IMR-90 (cell line): ENCODE measurements around the gene MICU1.

Experiments
- POLR2A ChIP-seq: IDR thresholded peaks from 2 replicates; pipeline ENCODE4 v1.6.1; 2012; ENCODE audit warnings: mild to moderate bottlenecking, low read depth, low read length
- RFX5 ChIP-seq: IDR thresholded peaks from 2 replicates; pipeline ENCODE4 v1.8.0; 2012; ENCODE audit warnings: low read depth, mild to moderate bottlenecking, low read length, moderate library complexity
- TF ChIP-seq, protein P1 (sequence below): conservative IDR thresholded peaks from 2 replicates; pipeline ENCODE4 v1.5.1; 2012; ENCODE audit warnings: mild to moderate bottlenecking, low read depth, low read length, improper control_type of control experiment

DNA sequence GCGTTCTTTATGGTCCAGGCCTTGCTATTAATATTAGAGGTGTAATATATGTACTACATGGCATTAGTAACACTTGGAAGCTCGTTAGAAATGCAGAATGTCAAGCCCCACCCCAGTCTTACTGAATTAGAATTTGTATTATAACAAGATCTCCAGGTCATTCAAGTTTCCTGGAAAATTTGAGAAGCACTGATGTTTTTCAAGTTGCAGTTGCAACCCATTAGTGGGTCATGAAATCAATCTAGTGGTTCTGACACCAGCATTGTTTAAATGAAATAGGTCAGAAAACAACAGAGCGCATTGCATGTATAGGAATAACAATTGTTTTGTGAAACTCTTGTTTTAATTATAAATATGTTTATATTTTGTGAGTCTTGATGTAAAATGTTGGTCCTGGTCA lies 28.8 kb upstream of the MICU1 start:
- TF ChIP-seq, protein P1, sequence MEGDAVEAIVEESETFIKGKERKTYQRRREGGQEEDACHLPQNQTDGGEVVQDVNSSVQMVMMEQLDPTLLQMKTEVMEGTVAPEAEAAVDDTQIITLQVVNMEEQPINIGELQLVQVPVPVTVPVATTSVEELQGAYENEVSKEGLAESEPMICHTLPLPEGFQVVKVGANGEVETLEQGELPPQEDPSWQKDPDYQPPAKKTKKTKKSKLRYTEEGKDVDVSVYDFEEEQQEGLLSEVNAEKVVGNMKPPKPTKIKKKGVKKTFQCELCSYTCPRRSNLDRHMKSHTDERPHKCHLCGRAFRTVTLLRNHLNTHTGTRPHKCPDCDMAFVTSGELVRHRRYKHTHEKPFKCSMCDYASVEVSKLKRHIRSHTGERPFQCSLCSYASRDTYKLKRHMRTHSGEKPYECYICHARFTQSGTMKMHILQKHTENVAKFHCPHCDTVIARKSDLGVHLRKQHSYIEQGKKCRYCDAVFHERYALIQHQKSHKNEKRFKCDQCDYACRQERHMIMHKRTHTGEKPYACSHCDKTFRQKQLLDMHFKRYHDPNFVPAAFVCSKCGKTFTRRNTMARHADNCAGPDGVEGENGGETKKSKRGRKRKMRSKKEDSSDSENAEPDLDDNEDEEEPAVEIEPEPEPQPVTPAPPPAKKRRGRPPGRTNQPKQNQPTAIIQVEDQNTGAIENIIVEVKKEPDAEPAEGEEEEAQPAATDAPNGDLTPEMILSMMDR: no peak
- TF ChIP-seq RFX5: no peak
- TF ChIP-seq POLR2A: no peak
